ENCODE measurements around the gene VRK2. TPM values are rescaled to one million over a fixed set of nuclear protein-coding genes. Genes with fewer than 3 reads are reported as not detected.

Gene VRK2
- total RNA-seq, 2 donors from 2014 or later, result 18.1 to 19.2 TPM

GRCh38 chr2:58019229-58019628 lies 27.4 kb upstream of the VRK2 start:
- TF ChIP-seq POLR2AphosphoS5 (IDR thresholded peaks at IDR 0.05) (no peak), POLR2A (IDR thresholded peaks at IDR 0.05) (no peak), CTCF (IDR thresholded peaks at IDR 0.05) (no peak)
- 29% methylated on average over 1 of the region's 1 CpG for WGBS
- H3K27ac ChIP-seq, result no peak overlapping the region
- no peak for DNase-seq (ENCODE audit: low spot score)
- H3K27me3 ChIP-seq (replicated peaks; ENCODE audit: insufficient read depth), result no peaks in the 10 kb centered on the region
- intact Hi-C loops (cut with DNase I), result no loop called here
- H3K4me1 ChIP-seq (replicated peaks), result no peaks in the 10 kb centered on the region
- H3K4me3 ChIP-seq, result no peak overlapping the region
- no peaks in the 10 kb centered on the region for H3K9me3 ChIP-seq
- H3K36me3 ChIP-seq, result no peaks in the 10 kb centered on the region

GRCh38 chr2:58025150-58025933 lies 21.3 kb upstream of the VRK2 start:
- no peak for DNase-seq (ENCODE audit: low spot score)
- Histone ChIP-seq H3K27ac (no peak overlapping the region), H3K4me3 (no peak overlapping the region), H3K9me3 (no peaks in the 10 kb centered on the region), H3K36me3 (no peaks in the 10 kb centered on the region), H3K27me3 (replicated peaks; ENCODE audit: insufficient read depth) (no peaks in the 10 kb centered on the region), H3K4me1 (replicated peaks) (no peaks in the 10 kb centered on the region)
- intact Hi-C loops (cut with DNase I), result no loop called here
- TF ChIP-seq POLR2AphosphoS5 (IDR thresholded peaks at IDR 0.05) (no peak), CTCF (IDR thresholded peaks at IDR 0.05) (no peak), POLR2A (IDR thresholded peaks at IDR 0.05) (no peak)
- 67% methylated on average over 2 of the region's 2 CpGs for WGBS

GRCh38 chr2:58027029-58027428 lies 19.6 kb upstream of the VRK2 start:
- DNase-seq (ENCODE audit: low spot score), result no peak
- H3K27me3 ChIP-seq (replicated peaks; ENCODE audit: insufficient read depth), result no peaks in the 10 kb centered on the region
- H3K4me3 ChIP-seq, result no peak overlapping the region
- TF ChIP-seq POLR2AphosphoS5 (IDR thresholded peaks at IDR 0.05) (no peak), CTCF (IDR thresholded peaks at IDR 0.05) (no peak), POLR2A (IDR thresholded peaks at IDR 0.05) (no peak)
- intact Hi-C loops (cut with DNase I), result no loop called here
- no peaks in the 10 kb centered on the region for H3K4me1 ChIP-seq (replicated peaks)
- no peaks in the 10 kb centered on the region for H3K9me3 ChIP-seq
- H3K36me3 ChIP-seq, result no peaks in the 10 kb centered on the region
- no peak overlapping the region for H3K27ac ChIP-seq

- Histone ChIP-seq H3K4me3 (no peak overlapping the region), H3K27me3 (replicated peaks; ENCODE audit: insufficient read depth) (no peaks in the 10 kb centered on the region), H3K27ac (no peak overlapping the region), H3K36me3 (no peaks in the 10 kb centered on the region), H3K4me1 (replicated peaks) (no peaks in the 10 kb centered on the region), H3K9me3 (no peaks in the 10 kb centered on the region)
- intact Hi-C loops (cut with DNase I), result no loop called here
- TF ChIP-seq POLR2A (IDR thresholded peaks at IDR 0.05) (no peak), CTCF (IDR thresholded peaks at IDR 0.05) (no peak), POLR2AphosphoS5 (IDR thresholded peaks at IDR 0.05) (no peak)
- DNase-seq (ENCODE audit: low spot score), result no peak
- WGBS, result 60% methylated on average over 1 of the region's 1 CpG
Measured at GRCh38 chr2:58030771-58031170, 15.8 kb upstream of the VRK2 start.
